Endothelial cell of umbilical vein (primary cell): Measurements from ENCODE around the gene ZCCHC14. TPM values are rescaled to one million over a fixed set of nuclear protein-coding genes. Genes with fewer than 3 reads are reported as not detected.
A peak's percentile ranks its signal among the peaks of the same experiment; 100 is the strongest.
"Not testable (repeated sequence)": the region's sequence is repeated elsewhere in the genome, so short reads cannot be mapped to it uniquely, and the experiment has no call there.

Experiments used
- BruUV-seq: library from RNA; stranded (reverse); fragments of 400-500 nt; replicated peaks from 2 replicates; lab custom pipeline; 2021; lab: Mats Ljungman, UMichigan
- CTCF ChIA-PET: fragments of 300-600, 350-600 bp; sonication (Branson Sonifier 250); formaldehyde crosslinking; loops from one replicate; lab custom pipeline; 2021; ENCODE audit warnings: antibody characterized with exemption, inconsistent platforms; lab: Charles Lee
- POLR2A ChIA-PET: fragments of 300-600, 350-600 bp; sonication (Branson Sonifier 250); formaldehyde crosslinking; loops from one replicate; lab custom pipeline; 2021; ENCODE audit warnings: antibody characterized with exemption, inconsistent platforms; lab: Charles Lee
- DNase-seq: peaks from one replicate; pipeline ENCODE4 v3.0.0-alpha.2; 2011; ENCODE audit warnings: low read depth, low spot score
- FAIRE-seq: peaks from 2 replicates; lab custom pipeline; 2011; peaks lifted over from hg19 to GRCh38; lab: Jason Lieb, UNC
- H2AFZ ChIP-seq: 2 replicates; pipeline ENCODE4 v1.6.0; 2012; ENCODE audit warnings: low read depth, low read length, control low read depth, inconsistent platforms
- H3K27ac ChIP-seq: 2 replicates; pipeline ENCODE4 v1.5.1; 2011; ENCODE audit warnings: low read depth, mild to moderate bottlenecking, control low read depth, low read length, moderate library complexity; ENCODE audit not compliant: insufficient read depth
- H3K27me3 ChIP-seq, 2 experiments: 2 replicates each; pipeline versions ENCODE4 v1.6.0 to v1.6.1; 2011; ENCODE audit warnings: low read length in 2 of 2, mixed read lengths in 1 of 2; ENCODE audit not compliant: control insufficient read depth in 2 of 2, insufficient read depth in 2 of 2
- H3K36me3 ChIP-seq, 2 experiments: 2 replicates in 1 of 2; 3 replicates in 1 of 2; pipeline ENCODE4 v1.5.1; 2011; ENCODE audit warnings: low read length in 2 of 2, mild to moderate bottlenecking in 1 of 2, moderate library complexity in 1 of 2; ENCODE audit not compliant: control insufficient read depth in 2 of 2, insufficient read depth in 2 of 2; ENCODE audit errors: extremely low read depth in 1 of 2
- H3K4me1 ChIP-seq: 3 replicates; pipeline ENCODE4 v1.5.1; 2011; ENCODE audit warnings: mild to moderate bottlenecking, low read length; ENCODE audit not compliant: control insufficient read depth, insufficient read depth; ENCODE audit errors: extremely low read depth
- H3K4me2 ChIP-seq: 2 replicates; pipeline ENCODE4 v1.6.1; 2011; ENCODE audit warnings: low read length, control low read depth, mixed read lengths; ENCODE audit not compliant: insufficient read depth
- H3K4me3 ChIP-seq, 3 experiments: fragments of 200-600 bp in 1 of 3; sonication (generic), shearing (Covaris generic) in 1 of 3; replicated peaks in 1 of 3; 2 replicates each; pipeline ENCODE4 v1.5.1; 2011 to 2016; ENCODE audit warnings: control low read depth in 3 of 3, low read length in 3 of 3, mild to moderate bottlenecking in 2 of 3, inconsistent platforms in 1 of 3, low read depth in 1 of 3, moderate library complexity in 1 of 3; ENCODE audit not compliant: insufficient read depth in 1 of 3
- H3K79me2 ChIP-seq: 2 replicates; pipeline ENCODE4 v1.6.0; 2012; ENCODE audit warnings: low read length, inconsistent platforms; ENCODE audit not compliant: control insufficient read depth, insufficient read depth
- H3K9ac ChIP-seq: replicated peaks from 2 replicates; pipeline ENCODE3; 2011; ENCODE audit warnings: low read length, control low read depth; ENCODE audit not compliant: insufficient read depth; ENCODE audit errors: extremely low read depth
- H3K9me1 ChIP-seq: replicated peaks from 3 replicates; pipeline ENCODE4 v1.6.0; 2011; ENCODE audit warnings: mild to moderate bottlenecking, low read length; ENCODE audit not compliant: control insufficient read depth, insufficient read depth; ENCODE audit errors: extremely low read depth
- H3K9me3 ChIP-seq: replicated peaks from 2 replicates; pipeline ENCODE4 v1.5.1; 2012; ENCODE audit warnings: low read length, inconsistent platforms; ENCODE audit not compliant: control insufficient read depth, insufficient read depth
- H4K20me1 ChIP-seq: replicated peaks from 2 replicates; pipeline ENCODE3; 2011; ENCODE audit warnings: mild to moderate bottlenecking, low read length; ENCODE audit not compliant: control insufficient read depth, insufficient read depth; ENCODE audit errors: extremely low read depth
- EZH2 ChIP-seq: IDR thresholded peaks from 2 replicates; pipeline ENCODE4 v1.6.1; 2012; ENCODE audit warnings: borderline replicate concordance, low read depth, mild to moderate bottlenecking, moderate library complexity, low read length, inconsistent platforms; ENCODE audit not compliant: severe bottlenecking
- FOS ChIP-seq: IDR thresholded peaks from 2 replicates; pipeline ENCODE4 v1.6.1; 2011; ENCODE audit warnings: mild to moderate bottlenecking, low read length, moderate library complexity, borderline replicate concordance; ENCODE audit not compliant: insufficient read depth
- GATA2 ChIP-seq: IDR thresholded peaks from 2 replicates; pipeline ENCODE4 v1.7.0; 2011; ENCODE audit warnings: low read depth, mild to moderate bottlenecking, moderate library complexity, mixed read lengths, low read length; ENCODE audit not compliant: insufficient read length, insufficient read depth
- JUN ChIP-seq: IDR thresholded peaks from 2 replicates; pipeline ENCODE4 v1.6.1; 2011; ENCODE audit warnings: borderline replicate concordance, low read depth; ENCODE audit not compliant: insufficient read length, insufficient read depth
- MYC ChIP-seq: IDR thresholded peaks from one replicate; pipeline ENCODE4 v1.6.1; 2011; ENCODE audit warnings: mild to moderate bottlenecking, low read depth, low read length
- POLR2A ChIP-seq: IDR thresholded peaks from 2 replicates; pipeline ENCODE4 v1.6.1; 2012; ENCODE audit warnings: low read depth, mild to moderate bottlenecking, control low read depth, low read length
- POLR2AphosphoS5 ChIP-seq: IDR thresholded peaks from 2 replicates; pipeline ENCODE4 v1.6.1; 2012; ENCODE audit warnings: low read depth, mild to moderate bottlenecking, control low read depth, low read length, moderate library complexity; ENCODE audit not compliant: insufficient read depth
- dilution Hi-C: fragments of 300-500 bp; cut with MboI; formaldehyde crosslinking; loops from one replicate; pipeline ENCODE4 v1.15.0; 2019; ENCODE audit warnings: low sequenced_read_pairs; ENCODE audit not compliant: extremely low pct_ligation_motif_present
- intact Hi-C: fragments of 100-400 bp; cut with micrococcal nuclease; formaldehyde crosslinking; loops from one replicate; pipeline ENCODE4 v1.10.0; 2022
- polyA plus RNA-seq, 4 experiments: library from polyadenylated mRNA; depleted of rRNA in 3 of 4; stranded (reverse) in 3 of 4; unstranded in 1 of 4; fragments of >200 nt; gene quantifications; 2 replicates each; pipeline versions ENCODE4 v1.2.1 to v1.2.3, GENCODE V29; 2011 to 2012; ENCODE audit warnings: missing spikeins in 1 of 4
- total RNA-seq: library from RNA; stranded (reverse); gene quantifications from 2 replicates; pipeline ENCODE4 v1.2.3, GENCODE V29; 2021
- TF ChIP-seq, protein P1 (sequence below): IDR thresholded peaks from 2 replicates; pipeline ENCODE4 v1.6.1; 2011; ENCODE audit not compliant: insufficient read depth, insufficient read length
- TF ChIP-seq, protein P2 (sequence below), 2 donors: IDR thresholded peaks; 1 replicate in 1 of 2; 2 replicates in 1 of 2; pipeline ENCODE4 v1.5.1; 2011; ENCODE audit warnings: low read length in 2 of 2, mild to moderate bottlenecking in 2 of 2, moderate library complexity in 2 of 2, control low read depth in 1 of 2, inconsistent platforms in 1 of 2, low read depth in 1 of 2; ENCODE audit not compliant: insufficient read depth in 1 of 2; ENCODE audit errors: extremely low read depth in 1 of 2

The ZCCHC14 gene
- total and polyA plus RNA-seq, 2 donors (not counting 3 experiments of a cell fraction or from before 2014, with no cell fraction given) = 9.5 to 30.9 TPM

DNA sequence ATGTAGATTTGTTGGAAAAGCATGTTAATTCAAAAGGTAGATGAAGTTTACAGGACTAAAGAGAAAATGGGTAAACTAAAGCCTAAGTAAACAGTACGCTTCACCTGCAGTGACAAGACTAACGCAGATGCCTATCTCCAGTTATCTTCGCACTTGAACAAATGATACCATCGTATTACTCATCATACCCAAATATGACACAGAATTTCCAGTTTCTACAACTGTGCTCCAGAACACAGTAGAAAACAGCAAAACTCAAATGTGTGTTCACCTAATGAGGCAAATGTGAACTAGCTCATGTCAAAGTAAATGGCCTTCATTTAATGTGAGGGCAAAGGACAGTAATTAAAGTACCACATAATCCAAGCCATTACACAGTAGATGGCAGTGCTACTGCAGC, 7.0 kb downstream of the ZCCHC14 start:
- peak; percentile 36 for DNase-seq
- dilution Hi-C loops, H4K20me1 ChIP-seq: not testable (repeated sequence)

DNA sequence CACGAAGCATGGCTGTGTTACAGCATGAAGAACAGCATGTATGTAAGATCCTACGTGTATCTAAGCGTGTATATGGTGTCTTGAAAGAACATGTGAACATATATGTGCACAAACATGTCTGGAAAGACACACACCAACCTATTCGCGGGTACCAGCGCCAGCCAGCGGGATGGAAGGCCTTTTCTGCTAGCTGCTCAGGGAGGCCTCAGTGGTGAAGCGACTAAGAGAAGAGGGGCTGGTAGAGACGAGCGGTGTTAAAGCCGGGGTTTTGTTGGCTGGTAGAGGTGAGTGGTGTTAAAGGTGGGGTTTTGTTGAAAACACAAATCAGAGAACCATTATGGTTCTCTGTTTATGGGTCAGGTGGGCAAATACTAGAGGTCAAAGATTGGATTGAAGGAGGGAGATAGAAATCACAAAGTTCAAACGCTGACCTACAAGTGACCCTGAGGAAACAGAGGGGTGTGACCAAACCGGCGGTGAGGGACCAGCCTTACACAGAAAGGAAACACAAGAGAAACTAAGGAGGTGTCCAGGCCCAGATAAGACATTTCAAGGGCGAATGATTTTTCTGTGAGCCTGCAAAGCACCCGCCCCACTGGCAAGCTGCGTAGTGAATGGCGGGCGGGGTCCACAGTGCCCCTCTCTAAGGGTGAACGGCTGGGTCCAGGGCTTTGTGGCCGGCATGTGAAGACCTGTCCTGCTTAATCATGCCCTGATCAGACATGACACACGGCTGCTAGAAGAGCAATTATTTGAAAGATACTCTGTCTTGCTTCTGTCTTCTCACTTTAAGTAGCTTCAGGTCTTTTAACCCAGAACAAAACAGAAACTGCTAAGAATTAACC, 8.1 kb downstream of the ZCCHC14 start:
- no peak overlapping the region for H2AFZ ChIP-seq
- DNase-seq (peak; percentile 49), FAIRE-seq (no peak)
- no peaks in the 10 kb centered on the region for H3K9me1 ChIP-seq
- no peak overlapping the region for H3K4me3 ChIP-seq
- ChIA-PET POLR2A (no interaction called here), CTCF (interaction anchor here (1.0 to 1.6 kb wide), 3 partner anchors 19 to 68 kb away, joined by 3 to 9 read pairs (median 5); no protein-coding TSS in a partner anchor)
- intact Hi-C loops (no loop called here), dilution Hi-C loops (no loop called here)
- H4K20me1 ChIP-seq = no peaks in the 10 kb centered on the region
- H3K4me1 ChIP-seq = peaks cover 41% of the 10 kb centered on the region
- TF ChIP-seq MYC (no peak), POLR2A (no peak), GATA2 (no peak), POLR2AphosphoS5 (no peak), EZH2 (no peak), FOS (no peak), JUN (no peak)
- TF ChIP-seq, protein P1, sequence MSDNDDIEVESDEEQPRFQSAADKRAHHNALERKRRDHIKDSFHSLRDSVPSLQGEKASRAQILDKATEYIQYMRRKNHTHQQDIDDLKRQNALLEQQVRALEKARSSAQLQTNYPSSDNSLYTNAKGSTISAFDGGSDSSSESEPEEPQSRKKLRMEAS = no peak
- TF ChIP-seq, protein P2, sequence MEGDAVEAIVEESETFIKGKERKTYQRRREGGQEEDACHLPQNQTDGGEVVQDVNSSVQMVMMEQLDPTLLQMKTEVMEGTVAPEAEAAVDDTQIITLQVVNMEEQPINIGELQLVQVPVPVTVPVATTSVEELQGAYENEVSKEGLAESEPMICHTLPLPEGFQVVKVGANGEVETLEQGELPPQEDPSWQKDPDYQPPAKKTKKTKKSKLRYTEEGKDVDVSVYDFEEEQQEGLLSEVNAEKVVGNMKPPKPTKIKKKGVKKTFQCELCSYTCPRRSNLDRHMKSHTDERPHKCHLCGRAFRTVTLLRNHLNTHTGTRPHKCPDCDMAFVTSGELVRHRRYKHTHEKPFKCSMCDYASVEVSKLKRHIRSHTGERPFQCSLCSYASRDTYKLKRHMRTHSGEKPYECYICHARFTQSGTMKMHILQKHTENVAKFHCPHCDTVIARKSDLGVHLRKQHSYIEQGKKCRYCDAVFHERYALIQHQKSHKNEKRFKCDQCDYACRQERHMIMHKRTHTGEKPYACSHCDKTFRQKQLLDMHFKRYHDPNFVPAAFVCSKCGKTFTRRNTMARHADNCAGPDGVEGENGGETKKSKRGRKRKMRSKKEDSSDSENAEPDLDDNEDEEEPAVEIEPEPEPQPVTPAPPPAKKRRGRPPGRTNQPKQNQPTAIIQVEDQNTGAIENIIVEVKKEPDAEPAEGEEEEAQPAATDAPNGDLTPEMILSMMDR (IDR thresholded peaks at IDR 0.05; ENCODE audit: extremely low read depth in 1 of 2, insufficient read depth in 1 of 2, low read depth in 1 of 2, low read length in 2 of 2) = no peak
- no peaks in the 10 kb centered on the region for H3K27me3 ChIP-seq
- BruUV-seq = no TSS peak
- H3K36me3 ChIP-seq = no peaks in the 10 kb centered on the region
- no peak overlapping the region for H3K9ac ChIP-seq
- peak overlapping the region; percentile 46 for H3K27ac ChIP-seq
- peak overlapping the region; percentile 73 for H3K4me2 ChIP-seq
- peaks cover 75% of the 10 kb centered on the region for H3K79me2 ChIP-seq
- H3K9me3 ChIP-seq = no peaks in the 10 kb centered on the region

More for the DNA sequence above, 7.0 kb downstream of the ZCCHC14 start:
- H3K36me3 ChIP-seq, BruUV-seq, H3K9me1 ChIP-seq, POLR2A ChIA-PET, H3K9ac ChIP-seq, H2AFZ ChIP-seq, intact Hi-C loops, H3K27me3 ChIP-seq, H3K4me3 ChIP-seq, H3K27ac ChIP-seq, H3K9me3 ChIP-seq, FAIRE-seq: not testable (repeated sequence)
- Histone ChIP-seq H3K79me2 (peaks cover 82% of the 10 kb centered on the region), H3K4me1 (peaks cover 52% of the 10 kb centered on the region), H3K4me2 (peak overlapping the region; percentile 73)
- CTCF ChIA-PET = interaction anchor here (1.6 kb wide), 1 partner anchor 69 kb away, joined by 9 read pairs; no protein-coding TSS in a partner anchor
- TF ChIP-seq JUN = peak; percentile 5
- TF ChIP-seq GATA2 = peak; percentile 61
